Vagina (tissue), 2 donors: Measurements from ENCODE around the gene ZNF793. TPM values are rescaled to one million over a fixed set of nuclear protein-coding genes. Genes with fewer than 3 reads are reported as not detected.

Source experiments
- DNase-seq, 2 donors: peaks; one replicate each; pipeline ENCODE4 v3.0.0-alpha.2; 2017; ENCODE audit errors: extremely low spot score in 2 of 2
- H3K27ac ChIP-seq: fragments of 200-600 bp; sonication (generic); one replicate; pipeline ENCODE4 v1.5.1; 2019
- H3K27me3 ChIP-seq: fragments of 200-600 bp; sonication (generic); one replicate; pipeline ENCODE4 v1.5.1; 2019
- H3K36me3 ChIP-seq, 2 donors: fragments of 200-600 bp; sonication (generic); one replicate each; pipeline ENCODE4 v1.5.1; 2017 to 2019
- H3K4me1 ChIP-seq: fragments of 200-600 bp; sonication (generic); one replicate; pipeline ENCODE4 v1.5.1; 2019
- H3K4me3 ChIP-seq, 2 donors: fragments of 200-600 bp; sonication (generic); 1 replicate in 1 of 2; 2 replicates in 1 of 2; pipeline ENCODE4 v1.5.1; 2016 to 2019
- H3K9me3 ChIP-seq: fragments of 200-600 bp; sonication (generic); one replicate; pipeline ENCODE4 v1.5.1; 2019
- POLR2A ChIP-seq, 2 donors: fragments of 450-650 bp; IDR thresholded peaks; one replicate each; pipeline ENCODE4 v1.6.1; 2017; ENCODE audit warnings: antibody characterized with exemption in 2 of 2, mild to moderate bottlenecking in 2 of 2, moderate library complexity in 2 of 2
- POLR2AphosphoS5 ChIP-seq, 2 donors: sonication (generic); formaldehyde crosslinking; IDR thresholded peaks; one replicate each; pipeline ENCODE4 v1.9.0; 2017; ENCODE audit warnings: antibody characterized with exemption in 2 of 2, mild to moderate bottlenecking in 2 of 2, low read depth in 1 of 2; ENCODE audit not compliant: insufficient read depth in 1 of 2
- intact Hi-C: fragments of 100-400 bp; cut with DNase I; formaldehyde crosslinking; loops from one replicate; pipeline ENCODE4 v1.15.1; 2023
- total RNA-seq: library from RNA; depleted of rRNA; stranded (reverse); fragments of >200 nt; gene quantifications from one replicate; pipeline ENCODE4 v1.2.3, GENCODE V29; 2016
- TF ChIP-seq, protein P1 (sequence below), 3 experiments: fragments of 450-650 bp in 2 of 3; fragments of 200-600 bp in 1 of 3; sonication (generic) in 1 of 3; IDR thresholded peaks; one replicate each; pipeline ENCODE4 v1.5.1; 2017 to 2019; ENCODE audit warnings: antibody characterized with exemption in 3 of 3, mild to moderate bottlenecking in 2 of 3, moderate library complexity in 2 of 3

Gene ZNF793
- total RNA-seq, 1 donor from 2014 or later, result 3.7 TPM

DNA sequence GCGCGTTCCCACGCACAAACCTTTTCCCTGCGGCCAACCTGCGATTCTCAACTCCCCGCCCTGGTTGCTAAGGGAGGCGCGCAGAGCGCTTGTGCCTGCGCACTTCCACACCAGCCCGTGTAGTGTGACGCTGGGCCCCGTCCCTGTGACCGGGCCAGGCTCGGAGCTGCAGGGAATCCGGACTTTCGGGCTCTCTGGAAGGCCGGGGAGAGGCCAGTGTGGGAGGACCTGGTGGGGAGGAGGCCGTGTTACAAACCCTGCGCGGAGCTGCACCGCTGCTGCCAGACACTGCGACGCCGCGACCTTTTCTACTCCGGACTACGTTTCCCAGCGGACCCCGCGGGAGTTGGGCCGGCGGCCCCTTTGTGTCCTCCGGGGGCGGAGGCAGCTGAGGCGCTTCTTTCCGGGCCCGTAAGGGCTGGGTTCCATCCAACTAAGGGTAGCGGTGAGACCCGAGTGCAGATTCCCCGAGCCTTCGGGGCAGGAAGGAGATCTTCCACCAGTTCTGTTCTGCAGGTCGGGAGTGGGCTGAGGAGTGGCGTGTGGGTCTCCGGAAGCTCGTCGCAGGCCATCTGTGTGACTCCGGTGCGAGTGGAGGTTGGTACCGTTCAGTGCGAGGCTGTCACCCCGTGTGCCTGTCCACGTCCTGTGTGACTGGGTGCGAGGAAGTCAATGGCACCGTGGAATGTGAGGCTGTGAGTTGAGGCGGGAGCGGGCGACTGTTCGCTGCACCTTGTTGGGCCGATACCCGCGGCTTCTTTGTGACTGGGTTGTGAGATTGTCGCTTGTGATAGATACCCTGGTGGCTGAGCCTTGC lies 37.6 kb upstream of the ZNF793 start, which contains the start of gene ZNF570:
Gene ZNF570, plus strand, starts transcription at position 396 of the 817 bp plus-strand sequence. CDS start 999 bp downstream, outside the sequence.
- Histone ChIP-seq H3K27me3 (no peaks in the 10 kb centered on the region), H3K36me3 (peaks cover 0 to 40% of the 10 kb centered on the region in 2 donors), H3K4me3 (peak within 1 kb of the TSS; percentile 69 to 73), H3K4me1 (peaks cover 31% of the 10 kb centered on the region), H3K9me3 (no peaks in the 10 kb centered on the region), H3K27ac (peak within 1 kb of the TSS; percentile 83)
- TF ChIP-seq POLR2A (IDR thresholded peaks at IDR 0.05) (peak in 1 of 2 donors; percentile 63), POLR2AphosphoS5 (IDR thresholded peaks at IDR 0.05; ENCODE audit: insufficient read depth in 1 of 2, low read depth in 1 of 2) (peak; percentile 85 to 96)
- TF ChIP-seq, protein P1, sequence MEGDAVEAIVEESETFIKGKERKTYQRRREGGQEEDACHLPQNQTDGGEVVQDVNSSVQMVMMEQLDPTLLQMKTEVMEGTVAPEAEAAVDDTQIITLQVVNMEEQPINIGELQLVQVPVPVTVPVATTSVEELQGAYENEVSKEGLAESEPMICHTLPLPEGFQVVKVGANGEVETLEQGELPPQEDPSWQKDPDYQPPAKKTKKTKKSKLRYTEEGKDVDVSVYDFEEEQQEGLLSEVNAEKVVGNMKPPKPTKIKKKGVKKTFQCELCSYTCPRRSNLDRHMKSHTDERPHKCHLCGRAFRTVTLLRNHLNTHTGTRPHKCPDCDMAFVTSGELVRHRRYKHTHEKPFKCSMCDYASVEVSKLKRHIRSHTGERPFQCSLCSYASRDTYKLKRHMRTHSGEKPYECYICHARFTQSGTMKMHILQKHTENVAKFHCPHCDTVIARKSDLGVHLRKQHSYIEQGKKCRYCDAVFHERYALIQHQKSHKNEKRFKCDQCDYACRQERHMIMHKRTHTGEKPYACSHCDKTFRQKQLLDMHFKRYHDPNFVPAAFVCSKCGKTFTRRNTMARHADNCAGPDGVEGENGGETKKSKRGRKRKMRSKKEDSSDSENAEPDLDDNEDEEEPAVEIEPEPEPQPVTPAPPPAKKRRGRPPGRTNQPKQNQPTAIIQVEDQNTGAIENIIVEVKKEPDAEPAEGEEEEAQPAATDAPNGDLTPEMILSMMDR (IDR thresholded peaks at IDR 0.05), result no peak
- intact Hi-C loops, result loop anchor here (5.0 kb wide), 1 partner anchor 758 kb away; no protein-coding TSS in a partner anchor
- DNase-seq, result peak in 1 of 2 donors; percentile 83

DNA sequence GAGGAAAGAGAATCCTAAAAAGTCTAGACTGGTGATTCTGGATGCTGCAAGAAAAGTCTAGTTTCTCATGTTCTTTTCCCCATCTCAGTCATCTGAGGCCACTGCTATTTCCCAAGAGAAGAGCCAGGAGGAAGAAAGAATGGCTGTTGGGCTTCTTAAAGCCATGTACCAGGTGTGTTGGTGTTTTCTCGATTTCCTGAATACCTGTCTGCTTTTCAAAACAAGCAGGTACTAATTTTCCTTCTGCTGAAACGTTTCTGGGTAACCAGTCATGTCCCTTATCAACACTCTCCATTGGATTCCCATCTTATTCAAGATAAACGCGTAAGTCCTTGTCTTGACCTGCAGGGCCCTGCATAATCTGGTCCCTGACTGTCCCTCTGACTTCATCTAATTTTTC lies 36.5 kb upstream of the ZNF793 start:
- Histone ChIP-seq H3K27ac (no peak overlapping the region), H3K4me3 (peak overlapping the region; percentile 69 to 73), H3K27me3 (no peaks in the 10 kb centered on the region), H3K36me3 (peaks cover 0 to 41% of the 10 kb centered on the region in 2 donors), H3K9me3 (no peaks in the 10 kb centered on the region), H3K4me1 (peaks cover 31% of the 10 kb centered on the region)
- intact Hi-C loops, result no loop called here
- no peak for DNase-seq
- TF ChIP-seq POLR2A (IDR thresholded peaks at IDR 0.05) (no peak), POLR2AphosphoS5 (IDR thresholded peaks at IDR 0.05; ENCODE audit: insufficient read depth in 1 of 2, low read depth in 1 of 2) (no peak)
- TF ChIP-seq, protein P1 (IDR thresholded peaks at IDR 0.05), result no peak

DNA sequence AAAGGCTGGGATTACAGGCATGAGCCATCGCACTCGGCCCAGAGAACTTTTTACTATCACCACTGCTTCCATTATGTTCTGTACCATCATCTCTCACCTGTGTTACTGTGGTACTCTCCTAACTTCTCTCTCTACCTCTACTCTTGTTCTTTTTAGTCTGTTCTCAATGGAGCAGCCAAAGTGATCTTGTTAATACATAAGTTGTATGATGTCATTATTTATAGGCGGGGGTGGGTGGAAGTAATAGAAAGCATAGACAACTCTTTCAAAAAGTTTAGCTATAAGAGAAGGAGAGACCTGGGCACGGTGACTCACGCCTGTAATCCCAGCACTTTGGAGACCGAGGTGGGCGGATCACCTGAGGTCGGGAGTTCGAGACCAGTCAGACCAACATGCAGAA lies 34.6 kb upstream of the ZNF793 start:
- H3K27me3 ChIP-seq, result no peaks in the 10 kb centered on the region
- peaks cover 0 to 60% of the 10 kb centered on the region in 2 donors for H3K36me3 ChIP-seq
- H3K4me1 ChIP-seq, result peaks cover 23% of the 10 kb centered on the region
- no peak for DNase-seq
- intact Hi-C loops, result no loop called here
- H3K9me3 ChIP-seq, result peaks cover 8% of the 10 kb centered on the region
- H3K27ac ChIP-seq, result no peak overlapping the region
- TF ChIP-seq POLR2AphosphoS5 (IDR thresholded peaks at IDR 0.05; ENCODE audit: insufficient read depth in 1 of 2, low read depth in 1 of 2) (no peak), POLR2A (IDR thresholded peaks at IDR 0.05) (no peak)
- TF ChIP-seq, protein P1 (IDR thresholded peaks at IDR 0.05), result no peak
- no peak overlapping the region for H3K4me3 ChIP-seq

DNA sequence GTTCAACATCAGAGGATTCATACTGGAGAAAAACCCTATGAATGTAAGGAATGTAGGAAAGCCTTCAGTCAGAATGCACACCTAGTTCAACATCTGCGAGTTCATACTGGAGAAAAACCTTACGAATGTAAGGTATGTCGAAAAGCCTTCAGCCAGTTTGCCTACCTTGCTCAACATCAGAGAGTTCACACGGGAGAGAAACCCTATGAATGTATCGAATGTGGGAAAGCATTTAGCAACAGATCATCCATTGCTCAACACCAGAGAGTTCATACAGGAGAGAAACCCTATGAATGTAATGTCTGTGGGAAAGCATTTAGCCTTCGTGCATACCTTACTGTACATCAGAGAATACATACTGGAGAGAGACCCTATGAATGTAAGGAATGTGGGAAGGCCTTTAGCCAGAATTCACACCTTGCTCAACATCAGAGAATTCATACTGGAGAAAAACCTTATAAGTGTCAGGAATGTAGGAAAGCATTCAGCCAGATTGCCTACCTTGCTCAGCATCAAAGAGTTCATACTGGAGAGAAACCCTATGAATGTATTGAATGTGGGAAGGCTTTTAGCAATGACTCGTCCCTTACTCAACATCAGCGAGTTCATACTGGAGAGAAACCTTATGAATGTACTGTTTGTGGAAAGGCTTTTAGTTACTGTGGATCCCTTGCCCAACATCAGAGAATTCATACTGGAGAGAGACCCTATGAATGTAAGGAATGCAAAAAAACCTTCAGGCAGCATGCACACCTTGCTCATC lies 22.2 kb upstream of the ZNF793 start:
- H3K4me1 ChIP-seq, result no peaks in the 10 kb centered on the region
- no peaks in the 10 kb centered on the region for H3K27me3 ChIP-seq
- H3K27ac ChIP-seq, result no peak overlapping the region
- TF ChIP-seq POLR2A (IDR thresholded peaks at IDR 0.05), result no peak
- peak overlapping the region in 1 of 2 donors; percentile 17 for H3K4me3 ChIP-seq
- intact Hi-C loops, result no loop called here
- no peak for DNase-seq
- peaks cover 79% of the 10 kb centered on the region for H3K9me3 ChIP-seq
- peaks cover 9 to 71% of the 10 kb centered on the region in 2 donors for H3K36me3 ChIP-seq

DNA sequence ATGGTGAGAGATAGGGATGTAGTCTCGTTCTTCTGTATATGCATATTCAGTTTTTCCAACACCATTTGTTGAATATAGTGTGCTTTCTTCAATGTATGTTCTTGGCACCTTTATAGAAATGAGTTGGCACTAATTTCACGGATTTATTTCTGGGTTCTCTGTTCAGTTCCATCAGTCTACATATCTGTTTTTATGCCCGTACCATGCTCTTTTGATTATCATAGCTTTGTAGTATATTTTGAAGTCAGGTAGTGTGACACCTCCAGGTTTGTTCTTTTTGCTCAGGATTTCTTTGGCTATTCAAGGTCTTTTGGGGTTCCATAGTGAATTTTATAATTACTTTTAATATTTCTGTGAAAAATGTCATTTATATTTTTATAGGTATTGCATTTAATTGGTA lies 14.5 kb upstream of the ZNF793 start:
- no peak overlapping the region for H3K4me3 ChIP-seq
- intact Hi-C loops, result no loop called here
- no peaks in the 10 kb centered on the region for H3K27me3 ChIP-seq
- no peak for TF ChIP-seq POLR2AphosphoS5 (IDR thresholded peaks at IDR 0.05; ENCODE audit: insufficient read depth in 1 of 2, low read depth in 1 of 2)
- TF ChIP-seq, protein P1 (IDR thresholded peaks at IDR 0.05), result no peak
- no peak for TF ChIP-seq POLR2A (IDR thresholded peaks at IDR 0.05)
- H3K9me3 ChIP-seq, result peaks cover 22% of the 10 kb centered on the region
- no peak overlapping the region for H3K27ac ChIP-seq
- no peak for DNase-seq
- no peaks in the 10 kb centered on the region for H3K36me3 ChIP-seq
- no peaks in the 10 kb centered on the region for H3K4me1 ChIP-seq
